ENCODE data around the gene DGKG. TPM values are rescaled to one million over a fixed set of nuclear protein-coding genes. Genes with fewer than 3 reads are reported as not detected.

DGKG gene
- total and polyA plus RNA-seq, 10 of the 15 experiments (the other 5 are each of a cell fraction or from before 2014, with no cell fraction given), result 0.39 to 6.2 (median 4.7) TPM

- Histone ChIP-seq H4K20me1 (ENCODE audit: control insufficient read depth, insufficient read depth) (no peaks in the 10 kb centered on the region), H3K36me3 (ENCODE audit: control insufficient read depth in 2 of 2, insufficient read depth in 2 of 2, low read length in 1 of 2) (no peaks in the 10 kb centered on the region), H3K9ac (ENCODE audit: control insufficient read depth, insufficient read depth, low read length) (no peak overlapping the region), H3K4me2 (ENCODE audit: control insufficient read depth, insufficient read depth) (no peak overlapping the region), H2AFZ (ENCODE audit: control insufficient read depth, low read depth, low read length) (no peak overlapping the region), H3K27ac (ENCODE audit: control insufficient read depth, insufficient read depth) (no peak overlapping the region), H3K27me3 (replicated peaks in 1 of 2; ENCODE audit: control insufficient read depth in 2 of 2, insufficient read depth in 2 of 2, low read length in 1 of 2) (no peaks in the 10 kb centered on the region; a peak in 1 of 4 replicates), H3K4me1 (ENCODE audit: control insufficient read depth, insufficient read depth, low read length) (peaks cover 14% of the 10 kb centered on the region), H3K4me3 (no peak overlapping the region), H3K79me2 (ENCODE audit: control insufficient read depth, insufficient read depth, low read length) (no peaks in the 10 kb centered on the region), H3K9me3 (replicated peaks; ENCODE audit: control insufficient read depth, insufficient read depth, low read length) (no peaks in the 10 kb centered on the region)
- DNase-seq (ENCODE audit: low read depth, low spot score) (no peak), FAIRE-seq (no peak), ATAC-seq (no peak)
- no TSS peak for BruUV-seq (replicated peaks)
- intact Hi-C loops (cut with micrococcal nuclease; ENCODE audit: unreplicated experiment) (no loop called here), in situ Hi-C loops (cut with MboI) (no loop called here)
- CTCF ChIA-PET, result interaction anchor here (1.4 to 2.7 kb wide), 2 partner anchors 31 to 223 kb away, joined by 3 to 10 read pairs; no protein-coding TSS in a partner anchor
- WGBS (ENCODE audit: insufficient coverage, insufficient replicate concordance, low lambda C conversion rate, missing lambda C conversion rate), result 75% methylated on average over 9 of the region's 9 CpGs
- SMC1A ChIA-PET (ENCODE audit: uncharacterized antibody, unreplicated experiment), result interaction anchor here (0.6 to 1.8 kb wide), 5 partner anchors 13 to 330 kb away, joined by 3 to 7 read pairs (median 3); no protein-coding TSS in a partner anchor
- TF ChIP-seq CBX5 (IDR thresholded peaks at IDR 0.05; ENCODE audit: low read depth) (no peak), HCFC1 (IDR thresholded peaks at IDR 0.05; ENCODE audit: low read length) (no peak), RCOR1 (conservative IDR thresholded peaks at IDR 0.05; ENCODE audit: low read depth, low read length) (no peak), NR2F1 (conservative IDR thresholded peaks at IDR 0.05) (no peak)
- TF ChIP-seq, protein P1, sequence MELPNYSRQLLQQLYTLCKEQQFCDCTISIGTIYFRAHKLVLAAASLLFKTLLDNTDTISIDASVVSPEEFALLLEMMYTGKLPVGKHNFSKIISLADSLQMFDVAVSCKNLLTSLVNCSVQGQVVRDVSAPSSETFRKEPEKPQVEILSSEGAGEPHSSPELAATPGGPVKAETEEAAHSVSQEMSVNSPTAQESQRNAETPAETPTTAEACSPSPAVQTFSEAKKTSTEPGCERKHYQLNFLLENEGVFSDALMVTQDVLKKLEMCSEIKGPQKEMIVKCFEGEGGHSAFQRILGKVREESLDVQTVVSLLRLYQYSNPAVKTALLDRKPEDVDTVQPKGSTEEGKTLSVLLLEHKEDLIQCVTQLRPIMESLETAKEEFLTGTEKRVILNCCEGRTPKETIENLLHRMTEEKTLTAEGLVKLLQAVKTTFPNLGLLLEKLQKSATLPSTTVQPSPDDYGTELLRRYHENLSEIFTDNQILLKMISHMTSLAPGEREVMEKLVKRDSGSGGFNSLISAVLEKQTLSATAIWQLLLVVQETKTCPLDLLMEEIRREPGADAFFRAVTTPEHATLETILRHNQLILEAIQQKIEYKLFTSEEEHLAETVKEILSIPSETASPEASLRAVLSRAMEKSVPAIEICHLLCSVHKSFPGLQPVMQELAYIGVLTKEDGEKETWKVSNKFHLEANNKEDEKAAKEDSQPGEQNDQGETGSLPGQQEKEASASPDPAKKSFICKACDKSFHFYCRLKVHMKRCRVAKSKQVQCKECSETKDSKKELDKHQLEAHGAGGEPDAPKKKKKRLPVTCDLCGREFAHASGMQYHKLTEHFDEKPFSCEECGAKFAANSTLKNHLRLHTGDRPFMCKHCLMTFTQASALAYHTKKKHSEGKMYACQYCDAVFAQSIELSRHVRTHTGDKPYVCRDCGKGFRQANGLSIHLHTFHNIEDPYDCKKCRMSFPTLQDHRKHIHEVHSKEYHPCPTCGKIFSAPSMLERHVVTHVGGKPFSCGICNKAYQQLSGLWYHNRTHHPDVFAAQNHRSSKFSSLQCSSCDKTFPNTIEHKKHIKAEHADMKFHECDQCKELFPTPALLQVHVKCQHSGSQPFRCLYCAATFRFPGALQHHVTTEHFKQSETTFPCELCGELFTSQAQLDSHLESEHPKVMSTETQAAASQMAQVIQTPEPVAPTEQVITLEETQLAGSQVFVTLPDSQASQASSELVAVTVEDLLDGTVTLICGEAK (IDR thresholded peaks at IDR 0.05; ENCODE audit: borderline replicate concordance), result no peak
- RAD21 ChIA-PET (ENCODE audit: unreplicated experiment), result interaction anchor here (0.6 to 1.6 kb wide), 3 partner anchors 31 to 267 kb away, joined by 3 to 5 read pairs (median 4); no protein-coding TSS in a partner anchor
- POLR2A ChIA-PET, result no interaction called here
Measured at GRCh38 chr3:186210852-186211500, 151.1 kb downstream of the DGKG start.
